Nasal cavity respiratory epithelium epithelial cell of viscerocranial mucosa (primary cell): ENCODE results near the gene PTGFR. TPM values are rescaled to one million over a fixed set of nuclear protein-coding genes. Genes with fewer than 3 reads are reported as not detected.

Source experiments
- total RNA-seq: library from RNA; depleted of rRNA; stranded (reverse); fragments of >200 nt; gene quantifications from 2 replicates; pipeline ENCODE4 v1.2.3, GENCODE V29; 2014

PTGFR gene
- 0.07 TPM in 1 of 2 replicates, not detected in the other for total RNA-seq

GRCh38 chr1:78490861-78491450, at the start of gene PTGFR:
TSS of gene PTGFR (plus strand) at chr1:78490974. CDS start at chr1:78492744, 1,770 bp downstream.

Other genes with a start within 250 kb of the PTGFR start
- gene IFI44L, start 129.5 kb downstream of the PTGFR start, total RNA-seq: 0.78 and 2.7 TPM in 2 replicates
- 2.4 and 5.2 TPM in 2 replicates for gene IFI44, start 158.9 kb downstream of the PTGFR start, total RNA-seq